ENCODE results near the gene SRM.

The SRM gene

DNA sequence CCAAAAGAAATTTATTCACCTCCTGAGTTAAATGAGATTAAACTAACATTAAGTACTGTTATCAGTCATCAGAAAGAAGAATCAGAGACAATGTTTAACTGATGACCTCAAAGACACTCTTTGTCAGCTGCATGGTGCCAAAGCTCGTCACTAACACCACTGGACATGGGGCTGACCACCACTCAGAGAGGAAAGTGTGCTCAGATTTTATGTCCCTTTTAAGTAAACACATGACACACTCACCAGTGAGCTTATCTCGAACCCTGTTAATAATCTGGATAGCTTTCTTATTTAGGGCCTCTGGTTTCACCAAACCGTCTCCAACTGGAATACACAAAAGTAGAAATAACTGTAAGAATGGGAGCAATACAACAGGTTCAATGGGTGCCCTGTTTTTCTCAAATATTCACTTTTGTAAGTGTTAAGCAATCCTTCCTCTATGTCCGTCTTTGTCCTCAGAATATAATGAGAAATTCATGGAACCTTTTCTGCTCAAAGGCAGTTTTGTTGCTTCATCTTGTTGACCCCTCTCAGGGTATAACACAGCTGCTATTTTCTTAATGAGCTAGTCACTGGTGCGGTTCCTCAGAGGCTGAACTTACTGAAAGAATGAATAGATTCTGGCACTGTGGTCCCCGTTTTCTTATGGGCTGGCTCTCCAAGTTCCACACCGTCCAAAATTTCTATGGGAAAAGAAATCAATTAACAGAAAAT, 49.4 kb upstream of the SRM start:
- ChIA-PET CTCF (interaction anchor here (0.9 to 2.0 kb wide), 2 partner anchors 12 to 71 kb away, joined by 3 to 14 read pairs; no protein-coding TSS in a partner anchor), POLR2A (no interaction called here)
- Histone ChIP-seq H3K9me3 (ENCODE audit: control insufficient read depth, insufficient read depth, low read depth, low read length) (no peaks in the 10 kb centered on the region), H3K4me3 (ENCODE audit: low read depth, low read length) (no peak overlapping the region), H3K4me1 (ENCODE audit: control insufficient read depth, insufficient read depth, low read length) (no peaks in the 10 kb centered on the region), H3K27ac (ENCODE audit: extremely low read depth, low read depth, low read length) (no peak overlapping the region), H3K36me3 (ENCODE audit: control insufficient read depth in 2 of 2, insufficient read depth in 1 of 2, low read length in 2 of 2) (peaks cover 21 to 88% of the 10 kb centered on the region in 2 experiments)
- TF ChIP-seq ZIC2 (tag by site-specific recombination; IDR thresholded peaks at IDR 0.05): no peak
- TF ChIP-seq ZNF394 (tag by site-specific recombination; IDR thresholded peaks at IDR 0.05; ENCODE audit: borderline replicate concordance): no peak
- TF ChIP-seq, protein P1, sequence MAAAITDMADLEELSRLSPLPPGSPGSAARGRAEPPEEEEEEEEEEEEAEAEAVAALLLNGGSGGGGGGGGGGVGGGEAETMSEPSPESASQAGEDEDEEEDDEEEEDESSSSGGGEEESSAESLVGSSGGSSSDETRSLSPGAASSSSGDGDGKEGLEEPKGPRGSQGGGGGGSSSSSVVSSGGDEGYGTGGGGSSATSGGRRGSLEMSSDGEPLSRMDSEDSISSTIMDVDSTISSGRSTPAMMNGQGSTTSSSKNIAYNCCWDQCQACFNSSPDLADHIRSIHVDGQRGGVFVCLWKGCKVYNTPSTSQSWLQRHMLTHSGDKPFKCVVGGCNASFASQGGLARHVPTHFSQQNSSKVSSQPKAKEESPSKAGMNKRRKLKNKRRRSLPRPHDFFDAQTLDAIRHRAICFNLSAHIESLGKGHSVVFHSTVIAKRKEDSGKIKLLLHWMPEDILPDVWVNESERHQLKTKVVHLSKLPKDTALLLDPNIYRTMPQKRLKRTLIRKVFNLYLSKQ (tag by site-specific recombination; IDR thresholded peaks at IDR 0.05; ENCODE audit: borderline replicate concordance): no peak
- TF ChIP-seq ZNF549 (tag by site-specific recombination; IDR thresholded peaks at IDR 0.05): no peak
- TF ChIP-seq, protein P2, sequence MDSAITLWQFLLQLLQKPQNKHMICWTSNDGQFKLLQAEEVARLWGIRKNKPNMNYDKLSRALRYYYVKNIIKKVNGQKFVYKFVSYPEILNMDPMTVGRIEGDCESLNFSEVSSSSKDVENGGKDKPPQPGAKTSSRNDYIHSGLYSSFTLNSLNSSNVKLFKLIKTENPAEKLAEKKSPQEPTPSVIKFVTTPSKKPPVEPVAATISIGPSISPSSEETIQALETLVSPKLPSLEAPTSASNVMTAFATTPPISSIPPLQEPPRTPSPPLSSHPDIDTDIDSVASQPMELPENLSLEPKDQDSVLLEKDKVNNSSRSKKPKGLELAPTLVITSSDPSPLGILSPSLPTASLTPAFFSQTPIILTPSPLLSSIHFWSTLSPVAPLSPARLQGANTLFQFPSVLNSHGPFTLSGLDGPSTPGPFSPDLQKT (IDR thresholded peaks at IDR 0.05; ENCODE audit: borderline replicate concordance, low read depth, low read length): no peak
- no peak for TF ChIP-seq ZNF292 (tag by site-specific recombination; IDR thresholded peaks at IDR 0.05; ENCODE audit: borderline replicate concordance, low read depth)
- TF ChIP-seq ZNF10 (tag by site-specific recombination; IDR thresholded peaks at IDR 0.05): no peak
- TF ChIP-seq ZNF274 (IDR thresholded peaks at IDR 0.05; ENCODE audit: low read length): no peak
- no peak for TF ChIP-seq ZNF274 (tag by site-specific recombination; IDR thresholded peaks at IDR 0.05; ENCODE audit: borderline replicate concordance)
- TF ChIP-seq ZNF266 (tag by site-specific recombination; IDR thresholded peaks at IDR 0.05; ENCODE audit: low read depth): no peak
- TF ChIP-seq ZNF571 (tag by site-specific recombination; IDR thresholded peaks at IDR 0.05): no peak
- no peak for TF ChIP-seq ZNF366 (tag by site-specific recombination; conservative IDR thresholded peaks at IDR 0.05)

DNA sequence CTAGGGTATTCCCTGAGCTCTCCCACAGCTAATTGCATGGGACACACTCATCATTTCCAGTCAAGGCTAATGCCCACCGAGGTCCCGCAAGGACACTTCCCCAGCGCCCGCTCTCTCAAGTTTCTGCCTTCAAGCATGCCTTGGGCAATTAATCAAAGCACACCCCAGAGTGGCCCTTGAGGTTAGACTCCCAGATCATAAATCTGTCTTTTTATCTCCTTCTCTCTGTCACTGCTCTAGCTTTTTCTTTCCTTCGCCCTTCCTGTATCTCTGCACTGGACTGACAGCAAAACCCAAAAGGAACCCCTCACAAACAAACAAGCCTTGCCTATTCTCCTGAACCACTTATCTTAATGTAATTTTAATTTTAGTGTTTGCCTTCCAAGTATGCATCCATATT, 47.8 kb upstream of the SRM start:
- no peak for TF ChIP-seq ZNF416 (tag by site-specific recombination; IDR thresholded peaks at IDR 0.05)
- no peak for TF ChIP-seq ZNF184 (tag by site-specific recombination; IDR thresholded peaks at IDR 0.05)
- no peak for TF ChIP-seq ZSCAN30 (tag by site-specific recombination; IDR thresholded peaks at IDR 0.05)
- TF ChIP-seq ZNF221 (tag by site-specific recombination; IDR thresholded peaks at IDR 0.05; ENCODE audit: borderline replicate concordance): no peak
- no peak for TF ChIP-seq GLI2 (tag by site-specific recombination; IDR thresholded peaks at IDR 0.05; ENCODE audit: borderline replicate concordance, low read depth)
- no peak for TF ChIP-seq SETDB1 (IDR thresholded peaks at IDR 0.05; ENCODE audit: insufficient read length, low read length)
- TF ChIP-seq ZNF544 (tag by site-specific recombination; IDR thresholded peaks at IDR 0.05): no peak
- TF ChIP-seq, protein P2 (IDR thresholded peaks at IDR 0.05; ENCODE audit: borderline replicate concordance, low read depth, low read length): no peak
- no peak for TF ChIP-seq ZNF830 (tag by site-specific recombination; IDR thresholded peaks at IDR 0.05; ENCODE audit: low read depth)
- TF ChIP-seq, protein P3, sequence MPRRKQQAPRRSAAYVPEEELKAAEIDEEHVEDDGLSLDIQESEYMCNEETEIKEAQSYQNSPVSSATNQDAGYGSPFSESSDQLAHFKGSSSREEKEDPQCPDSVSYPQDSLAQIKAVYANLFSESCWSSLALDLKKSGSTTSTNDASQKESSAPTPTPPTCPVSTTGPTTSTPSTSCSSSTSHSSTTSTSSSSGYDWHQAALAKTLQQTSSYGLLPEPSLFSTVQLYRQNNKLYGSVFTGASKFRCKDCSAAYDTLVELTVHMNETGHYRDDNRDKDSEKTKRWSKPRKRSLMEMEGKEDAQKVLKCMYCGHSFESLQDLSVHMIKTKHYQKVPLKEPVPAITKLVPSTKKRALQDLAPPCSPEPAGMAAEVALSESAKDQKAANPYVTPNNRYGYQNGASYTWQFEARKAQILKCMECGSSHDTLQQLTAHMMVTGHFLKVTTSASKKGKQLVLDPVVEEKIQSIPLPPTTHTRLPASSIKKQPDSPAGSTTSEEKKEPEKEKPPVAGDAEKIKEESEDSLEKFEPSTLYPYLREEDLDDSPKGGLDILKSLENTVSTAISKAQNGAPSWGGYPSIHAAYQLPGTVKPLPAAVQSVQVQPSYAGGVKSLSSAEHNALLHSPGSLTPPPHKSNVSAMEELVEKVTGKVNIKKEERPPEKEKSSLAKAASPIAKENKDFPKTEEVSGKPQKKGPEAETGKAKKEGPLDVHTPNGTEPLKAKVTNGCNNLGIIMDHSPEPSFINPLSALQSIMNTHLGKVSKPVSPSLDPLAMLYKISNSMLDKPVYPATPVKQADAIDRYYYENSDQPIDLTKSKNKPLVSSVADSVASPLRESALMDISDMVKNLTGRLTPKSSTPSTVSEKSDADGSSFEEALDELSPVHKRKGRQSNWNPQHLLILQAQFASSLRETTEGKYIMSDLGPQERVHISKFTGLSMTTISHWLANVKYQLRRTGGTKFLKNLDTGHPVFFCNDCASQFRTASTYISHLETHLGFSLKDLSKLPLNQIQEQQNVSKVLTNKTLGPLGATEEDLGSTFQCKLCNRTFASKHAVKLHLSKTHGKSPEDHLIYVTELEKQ (tag by site-specific recombination; IDR thresholded peaks at IDR 0.05; ENCODE audit: borderline replicate concordance): no peak
- no peak for TF ChIP-seq ZNF366 (tag by site-specific recombination; conservative IDR thresholded peaks at IDR 0.05)
- TF ChIP-seq ZNF354C (tag by site-specific recombination; IDR thresholded peaks at IDR 0.05; ENCODE audit: borderline replicate concordance, low read depth): no peak
- no peak for TF ChIP-seq ZNF223 (tag by site-specific recombination; IDR thresholded peaks at IDR 0.05)
- TF ChIP-seq ZNF623 (tag by site-specific recombination; IDR thresholded peaks at IDR 0.05): no peak
- TF ChIP-seq KLF1 (tag by site-specific recombination; IDR thresholded peaks at IDR 0.05): no peak
- TF ChIP-seq ZNF558 (tag by site-specific recombination; IDR thresholded peaks at IDR 0.05): no peak
- TF ChIP-seq ZBTB48 (tag by site-specific recombination; IDR thresholded peaks at IDR 0.05): no peak
- H3K4me1 ChIP-seq (ENCODE audit: control insufficient read depth, insufficient read depth, low read length): no peaks in the 10 kb centered on the region
- H3K9me3 ChIP-seq (ENCODE audit: control insufficient read depth, insufficient read depth, low read depth, low read length): no peaks in the 10 kb centered on the region
- ChIA-PET CTCF (interaction anchor here (1.3 kb wide), 1 partner anchor 70 kb away, joined by 3 read pairs; no protein-coding TSS in a partner anchor), POLR2A (interaction anchor here (1.5 kb wide), 1 partner anchor 8 kb away, joined by 3 read pairs; the partner anchor contains the start of gene EXOSC10)
- H3K36me3 ChIP-seq (ENCODE audit: control insufficient read depth in 2 of 2, insufficient read depth in 1 of 2, low read length in 2 of 2): peaks cover 13 to 72% of the 10 kb centered on the region in 2 experiments
- H3K4me3 ChIP-seq (ENCODE audit: low read depth, low read length): no peak overlapping the region
- no peak overlapping the region for H3K27ac ChIP-seq (ENCODE audit: extremely low read depth, low read depth, low read length)

All from HEK293 (cell line).